OCI-LY7 (cell line): Measurements from ENCODE around the gene PFDN6.

Experiments used
- EZH2phosphoT487 ChIP-seq: fragments of 200-600 bp; sonication (generic); IDR thresholded peaks from 2 replicates; pipeline ENCODE4 v1.6.1; 2018; ENCODE audit warnings: low read depth, borderline replicate concordance, mild to moderate bottlenecking, mixed run types, antibody characterized with exemption, low read length, moderate library complexity, mixed read lengths
- TF ChIP-seq, protein P1 (sequence below): fragments of 200-600 bp; sonication (generic); conservative IDR thresholded peaks from 2 replicates; pipeline ENCODE4 v1.5.1; 2014; ENCODE audit warnings: mild to moderate bottlenecking, antibody characterized with exemption, low read length, moderate library complexity, mixed read lengths

DNA sequence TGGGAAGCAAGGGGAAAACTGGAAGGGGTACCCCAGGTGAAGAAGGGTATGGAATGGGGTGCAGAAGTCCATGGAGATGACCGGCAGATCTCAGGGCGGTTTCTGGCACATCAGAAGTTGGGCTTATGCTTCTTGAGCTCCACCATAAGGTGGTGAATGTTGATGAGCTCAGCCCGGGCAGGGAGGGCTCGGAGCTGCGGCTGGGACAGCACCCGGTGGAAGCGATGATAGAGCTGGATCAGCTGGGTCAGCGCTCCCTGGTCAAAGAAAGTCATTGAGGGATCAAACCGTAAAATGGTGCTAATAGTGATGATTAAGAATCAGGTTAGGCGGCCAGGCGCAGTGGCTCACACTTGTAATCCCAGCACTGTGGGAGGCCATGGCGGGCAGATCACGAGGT lies 38.7 kb upstream of the PFDN6 start:
- TF ChIP-seq, protein P1, sequence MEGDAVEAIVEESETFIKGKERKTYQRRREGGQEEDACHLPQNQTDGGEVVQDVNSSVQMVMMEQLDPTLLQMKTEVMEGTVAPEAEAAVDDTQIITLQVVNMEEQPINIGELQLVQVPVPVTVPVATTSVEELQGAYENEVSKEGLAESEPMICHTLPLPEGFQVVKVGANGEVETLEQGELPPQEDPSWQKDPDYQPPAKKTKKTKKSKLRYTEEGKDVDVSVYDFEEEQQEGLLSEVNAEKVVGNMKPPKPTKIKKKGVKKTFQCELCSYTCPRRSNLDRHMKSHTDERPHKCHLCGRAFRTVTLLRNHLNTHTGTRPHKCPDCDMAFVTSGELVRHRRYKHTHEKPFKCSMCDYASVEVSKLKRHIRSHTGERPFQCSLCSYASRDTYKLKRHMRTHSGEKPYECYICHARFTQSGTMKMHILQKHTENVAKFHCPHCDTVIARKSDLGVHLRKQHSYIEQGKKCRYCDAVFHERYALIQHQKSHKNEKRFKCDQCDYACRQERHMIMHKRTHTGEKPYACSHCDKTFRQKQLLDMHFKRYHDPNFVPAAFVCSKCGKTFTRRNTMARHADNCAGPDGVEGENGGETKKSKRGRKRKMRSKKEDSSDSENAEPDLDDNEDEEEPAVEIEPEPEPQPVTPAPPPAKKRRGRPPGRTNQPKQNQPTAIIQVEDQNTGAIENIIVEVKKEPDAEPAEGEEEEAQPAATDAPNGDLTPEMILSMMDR = no peak
- no peak for TF ChIP-seq EZH2phosphoT487
